Measurements from ENCODE around the gene LTB. TPM values are rescaled to one million over a fixed set of nuclear protein-coding genes. Genes with fewer than 3 reads are reported as not detected.
A peak's percentile ranks its signal among the peaks of the same experiment; 100 is the strongest.

LTB gene, protein sequence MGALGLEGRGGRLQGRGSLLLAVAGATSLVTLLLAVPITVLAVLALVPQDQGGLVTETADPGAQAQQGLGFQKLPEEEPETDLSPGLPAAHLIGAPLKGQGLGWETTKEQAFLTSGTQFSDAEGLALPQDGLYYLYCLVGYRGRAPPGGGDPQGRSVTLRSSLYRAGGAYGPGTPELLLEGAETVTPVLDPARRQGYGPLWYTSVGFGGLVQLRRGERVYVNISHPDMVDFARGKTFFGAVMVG
- 0.10 TPM for polyA plus RNA-seq (2013, experiment 1 of 2; ENCODE audit: insufficient read length)
- polyA plus RNA-seq (2013, experiment 2 of 2; ENCODE audit: insufficient read length) = not detected

DNA sequence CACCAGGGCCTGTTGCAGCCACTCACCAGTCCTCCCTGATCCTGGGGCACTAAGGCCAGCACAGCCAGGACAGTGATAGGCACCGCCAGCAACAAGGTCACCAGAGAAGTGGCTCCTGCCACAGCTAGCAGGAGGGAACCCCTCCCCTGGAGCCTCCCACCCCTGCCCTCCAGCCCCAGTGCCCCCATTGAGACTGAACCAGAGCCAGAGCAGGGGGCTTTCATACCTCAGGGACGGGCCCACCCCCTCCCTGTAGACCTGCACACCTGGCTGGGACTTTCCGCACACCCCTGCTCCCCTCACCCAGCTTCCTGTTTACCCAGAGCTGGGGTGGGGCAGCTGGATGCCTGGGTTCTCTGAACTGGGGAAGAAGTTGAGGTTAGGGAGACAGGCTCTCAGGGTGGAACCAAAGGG lies at the start of gene LTB:
Gene LTB (minus strand): TSS at position 195 of the 414 bp plus-strand sequence. CDS start 7 bp downstream, at position 188.
- no peak for DNase-seq

DNA sequence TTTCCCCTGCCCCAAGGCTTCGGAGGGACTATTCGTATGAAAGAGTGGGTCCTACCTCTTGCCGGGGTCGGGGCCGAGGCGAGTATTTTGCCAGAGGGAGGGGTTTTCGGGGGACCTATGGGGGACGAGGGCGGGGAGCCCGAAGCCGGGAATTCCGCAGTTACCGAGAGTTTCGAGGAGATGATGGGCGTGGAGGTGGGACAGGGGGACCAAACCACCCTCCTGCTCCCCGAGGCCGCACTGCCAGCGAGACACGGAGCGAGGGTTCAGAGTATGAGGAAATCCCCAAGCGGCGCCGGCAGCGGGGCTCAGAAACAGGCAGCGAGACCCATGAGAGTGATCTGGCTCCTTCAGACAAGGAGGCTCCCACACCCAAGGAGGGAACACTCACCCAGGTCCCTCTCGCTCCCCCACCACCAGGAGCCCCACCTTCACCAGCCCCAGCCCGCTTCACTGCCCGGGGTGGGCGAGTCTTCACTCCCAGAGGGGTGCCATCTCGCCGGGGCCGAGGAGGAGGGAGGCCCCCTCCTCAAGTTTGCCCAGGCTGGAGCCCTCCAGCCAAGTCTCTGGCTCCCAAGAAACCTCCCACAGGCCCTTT lies 49.6 kb upstream of the LTB start:
- DNase-seq = no peak

DNA sequence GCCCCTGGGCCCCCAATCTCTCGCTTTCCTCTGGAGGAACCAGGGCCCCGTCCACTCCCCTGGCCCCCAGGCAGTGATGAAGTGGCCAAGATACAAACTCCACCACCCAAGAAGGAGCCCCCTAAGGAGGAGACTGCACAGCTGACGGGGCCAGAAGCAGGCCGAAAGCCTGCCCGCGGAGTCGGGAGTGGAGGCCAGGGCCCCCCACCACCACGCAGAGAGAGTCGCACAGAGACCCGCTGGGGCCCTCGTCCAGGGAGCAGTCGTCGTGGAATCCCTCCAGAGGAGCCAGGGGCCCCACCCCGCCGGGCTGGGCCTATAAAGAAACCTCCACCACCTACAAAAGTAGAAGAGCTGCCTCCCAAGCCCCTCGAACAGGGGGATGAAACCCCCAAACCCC lies 49.0 kb upstream of the LTB start:
- no peak for DNase-seq

DNA sequence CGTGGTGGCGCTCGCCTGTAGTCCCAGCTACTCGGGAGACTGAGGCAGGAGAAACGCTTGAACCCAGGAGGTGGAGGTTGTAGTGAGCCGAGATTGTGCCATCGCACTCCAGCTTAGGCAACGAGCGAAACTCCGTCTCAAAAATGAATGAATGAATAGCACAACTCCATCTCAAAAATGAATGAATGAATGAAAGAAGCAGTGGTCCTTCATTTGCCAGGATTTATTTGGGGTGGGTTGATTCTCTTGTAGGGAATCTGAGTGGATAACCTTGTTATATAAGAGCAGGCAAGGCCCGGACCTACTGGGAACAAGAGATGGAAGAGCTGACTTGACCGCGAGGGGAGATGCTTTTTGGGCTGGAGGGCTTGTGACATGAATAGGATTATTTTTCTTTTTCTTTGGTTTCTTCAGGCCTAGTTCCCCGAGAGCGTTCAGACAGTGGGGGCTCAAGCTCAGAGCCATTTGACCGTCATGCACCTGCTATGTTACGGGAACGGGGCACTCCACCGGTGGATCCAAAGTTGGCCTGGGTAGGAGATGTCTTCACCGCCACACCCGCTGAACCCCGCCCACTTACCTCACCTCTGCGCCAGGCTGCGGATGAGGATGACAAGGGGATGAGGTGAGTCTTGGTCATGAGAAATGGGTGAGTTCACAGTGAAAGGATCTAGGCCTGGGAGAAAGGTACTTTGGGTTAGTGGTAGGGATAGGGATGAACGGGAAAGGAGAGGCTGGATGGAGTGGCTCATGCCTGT lies 48.1 kb upstream of the LTB start:
- no peak for DNase-seq

DNA sequence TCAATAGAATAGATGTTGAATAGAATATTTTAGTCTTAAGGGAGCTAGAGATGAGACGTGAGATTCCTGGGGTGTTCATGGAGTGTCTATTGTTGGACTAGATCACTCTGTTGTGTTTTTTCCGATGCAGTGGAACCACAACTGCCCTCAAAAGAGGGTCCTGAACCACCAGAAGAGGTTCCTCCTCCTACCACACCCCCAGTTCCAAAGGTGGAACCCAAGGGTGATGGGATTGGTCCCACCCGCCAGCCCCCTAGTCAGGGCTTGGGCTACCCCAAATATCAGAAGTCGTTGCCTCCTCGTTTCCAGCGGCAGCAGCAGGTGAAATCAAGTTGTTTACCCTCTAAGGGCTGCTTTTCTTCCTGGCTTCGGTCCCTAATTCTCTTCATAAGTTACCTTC lies 46.8 kb upstream of the LTB start:
- DNase-seq = no peak

DNA sequence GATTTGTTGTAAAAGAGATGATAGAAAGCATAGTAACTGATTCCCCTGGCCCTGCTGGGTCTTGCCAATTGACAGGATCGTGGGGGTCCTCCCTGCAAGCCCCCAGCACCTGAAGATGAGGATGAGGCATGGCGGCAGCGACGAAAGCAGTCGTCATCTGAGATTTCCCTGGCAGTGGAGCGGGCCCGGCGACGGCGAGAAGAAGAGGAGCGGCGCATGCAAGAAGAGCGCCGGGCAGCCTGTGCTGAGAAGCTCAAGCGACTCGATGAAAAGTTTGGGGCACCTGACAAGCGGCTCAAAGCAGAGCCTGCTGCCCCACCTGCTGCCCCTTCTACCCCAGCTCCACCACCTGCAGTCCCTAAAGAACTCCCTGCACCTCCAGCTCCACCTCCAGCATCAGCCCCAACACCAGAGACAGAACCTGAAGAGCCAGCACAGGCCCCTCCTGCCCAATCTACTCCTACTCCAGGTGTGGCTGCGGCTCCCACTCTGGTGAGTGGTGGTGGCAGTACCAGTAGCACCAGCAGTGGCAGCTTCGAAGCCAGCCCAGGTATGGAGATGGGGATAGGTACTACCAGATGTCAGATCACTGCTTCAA lies 45.6 kb upstream of the LTB start:
- DNase-seq = no peak

DNA sequence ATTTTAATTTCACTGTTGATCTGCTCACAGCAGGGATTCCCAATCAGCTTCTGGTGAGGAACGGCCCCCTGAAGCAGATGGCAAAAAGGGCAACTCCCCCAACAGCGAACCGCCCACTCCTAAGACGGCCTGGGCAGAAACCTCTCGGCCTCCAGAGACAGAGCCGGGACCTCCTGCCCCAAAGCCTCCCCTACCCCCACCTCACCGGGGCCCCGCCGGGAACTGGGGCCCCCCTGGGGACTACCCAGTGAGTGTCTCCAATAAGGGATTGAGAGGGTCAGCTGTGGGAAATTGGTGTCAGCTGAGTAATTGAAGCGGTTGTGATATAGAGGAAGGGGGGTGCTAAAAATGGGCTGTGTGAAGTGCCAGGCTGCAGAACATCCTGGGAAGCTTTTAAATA lies 44.7 kb upstream of the LTB start:
- no peak for DNase-seq

DNA sequence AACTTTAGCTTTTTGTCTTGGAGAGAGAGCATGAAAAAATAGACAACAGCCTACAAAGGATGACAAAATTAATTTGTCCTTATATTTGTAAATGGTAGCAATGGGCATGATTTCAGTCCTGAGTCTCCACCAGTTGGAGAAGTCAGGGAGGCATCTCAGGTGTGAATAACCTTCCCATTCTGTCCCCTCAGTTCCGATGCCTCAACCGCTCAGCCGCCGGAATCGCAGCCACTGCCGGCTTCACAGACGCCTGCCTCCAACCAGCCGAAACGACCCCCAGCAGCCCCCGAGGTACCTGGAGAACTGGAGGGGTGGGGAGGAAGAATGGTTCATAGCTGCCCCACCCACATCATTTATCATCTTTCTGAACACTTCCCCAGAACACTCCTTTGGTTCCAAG lies 41.8 kb upstream of the LTB start:
- DNase-seq = no peak

DNA sequence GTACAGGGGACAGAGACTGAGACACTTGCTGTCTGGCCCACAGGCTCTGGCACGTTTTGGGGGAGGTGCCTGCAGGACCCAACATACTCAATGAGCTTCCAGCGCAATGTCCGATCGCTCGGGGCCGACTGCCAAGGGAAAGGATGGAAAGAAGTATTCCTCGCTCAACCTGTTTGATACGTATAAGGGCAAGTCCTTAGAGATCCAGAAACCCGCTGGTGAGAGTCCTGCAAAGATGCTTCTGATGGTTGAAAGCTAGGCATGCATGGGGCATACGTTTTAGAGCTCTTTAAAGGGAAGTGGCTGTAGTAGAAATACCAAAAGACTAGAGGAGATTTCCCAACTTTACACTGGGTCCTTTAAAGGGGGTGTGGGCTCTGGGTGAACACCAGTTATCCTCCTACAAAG lies 40.5 kb upstream of the LTB start:
- no peak for DNase-seq

DNA sequence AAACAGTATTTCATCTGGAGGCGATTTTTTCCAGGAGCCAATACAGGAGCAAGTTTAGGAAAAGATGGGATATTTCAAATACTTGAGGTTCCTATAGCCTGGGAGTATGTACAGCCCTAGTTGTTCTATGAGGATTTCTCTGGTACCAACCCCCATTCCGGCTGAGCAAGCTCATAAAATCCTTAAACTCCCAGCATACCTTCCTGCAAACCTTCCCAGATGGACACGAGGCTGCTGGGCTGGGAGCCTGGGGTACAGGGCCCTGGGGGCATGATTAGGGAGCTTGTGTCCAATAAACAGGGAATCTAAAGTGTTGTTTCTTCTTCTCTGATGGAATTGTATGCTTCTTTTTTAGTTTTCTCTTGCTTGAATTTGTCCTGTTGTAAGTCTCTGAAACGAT lies 39.8 kb upstream of the LTB start:
- DNase-seq = peak; percentile 29

DNA sequence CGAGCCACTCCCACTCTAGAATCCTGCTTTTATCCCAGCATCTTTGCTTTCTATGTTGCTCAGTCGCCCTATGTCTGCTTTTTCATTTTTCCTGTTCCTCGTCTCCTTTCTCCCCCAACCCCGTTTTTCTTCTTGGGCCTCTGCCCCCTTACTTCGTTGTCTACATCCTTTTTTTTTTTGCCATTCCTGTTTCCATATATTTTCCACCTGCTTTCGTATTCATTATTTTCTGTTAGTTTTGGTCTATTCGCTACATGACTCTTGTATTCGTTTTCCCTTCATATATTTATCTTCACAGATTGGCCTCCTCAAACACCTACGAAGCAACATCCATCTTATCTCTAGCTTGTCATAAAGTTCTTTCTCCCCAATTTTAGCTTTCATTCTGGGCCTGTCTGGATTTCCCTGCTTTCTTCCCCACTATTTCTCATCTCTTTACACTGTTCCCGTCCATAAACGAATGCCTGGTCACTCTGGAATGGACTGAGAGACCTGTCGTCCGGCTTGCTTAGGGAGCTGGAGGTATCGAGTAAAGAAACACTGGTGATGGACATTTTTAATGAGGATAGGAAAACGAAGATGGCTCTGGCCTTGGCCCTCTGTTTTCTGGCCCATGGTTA lies 39.2 kb upstream of the LTB start:
- DNase-seq = no peak

DNA sequence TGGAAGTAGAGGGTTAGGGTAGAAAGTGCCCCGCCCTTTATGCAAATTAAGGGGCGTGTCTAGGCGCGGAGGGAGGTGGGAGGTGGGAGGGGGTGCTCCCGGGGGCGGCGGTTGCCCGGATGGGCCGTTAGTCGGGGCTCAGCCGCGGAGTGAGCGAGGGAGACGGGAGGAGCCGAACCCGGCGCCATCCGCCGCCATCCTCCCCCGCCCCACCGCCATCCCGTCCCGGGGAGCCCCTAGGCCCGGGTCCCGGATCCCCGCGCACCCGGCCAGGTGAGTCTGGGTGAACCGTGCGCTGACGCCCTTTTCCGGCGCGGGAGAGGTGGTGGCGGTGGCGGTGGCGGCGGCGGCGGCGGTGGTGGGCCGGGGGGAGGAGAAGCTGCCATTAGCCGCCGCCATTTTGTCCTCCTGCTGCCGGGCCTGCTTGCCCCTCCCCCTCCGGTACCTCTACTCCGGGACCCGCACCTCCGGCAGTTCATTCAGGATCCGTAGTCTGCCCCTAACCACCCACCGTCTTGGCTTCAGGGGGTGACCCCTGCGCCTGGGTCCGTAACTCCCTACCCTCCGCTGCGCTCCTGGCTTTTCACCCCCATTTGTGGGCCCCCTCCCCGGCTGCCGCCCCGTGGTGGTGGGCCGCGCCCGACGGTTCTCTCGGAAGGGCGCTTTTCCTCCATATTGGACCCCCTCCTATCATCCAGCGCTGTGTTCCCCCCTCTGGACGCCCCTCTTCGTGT lies 38.5 kb upstream of the LTB start, which contains the start of gene PRRC2A:
Gene PRRC2A (plus strand): TSS at position 130 of the 734 bp plus-strand sequence. CDS start 2,075 bp downstream, outside the sequence.
- no peak for DNase-seq

DNA sequence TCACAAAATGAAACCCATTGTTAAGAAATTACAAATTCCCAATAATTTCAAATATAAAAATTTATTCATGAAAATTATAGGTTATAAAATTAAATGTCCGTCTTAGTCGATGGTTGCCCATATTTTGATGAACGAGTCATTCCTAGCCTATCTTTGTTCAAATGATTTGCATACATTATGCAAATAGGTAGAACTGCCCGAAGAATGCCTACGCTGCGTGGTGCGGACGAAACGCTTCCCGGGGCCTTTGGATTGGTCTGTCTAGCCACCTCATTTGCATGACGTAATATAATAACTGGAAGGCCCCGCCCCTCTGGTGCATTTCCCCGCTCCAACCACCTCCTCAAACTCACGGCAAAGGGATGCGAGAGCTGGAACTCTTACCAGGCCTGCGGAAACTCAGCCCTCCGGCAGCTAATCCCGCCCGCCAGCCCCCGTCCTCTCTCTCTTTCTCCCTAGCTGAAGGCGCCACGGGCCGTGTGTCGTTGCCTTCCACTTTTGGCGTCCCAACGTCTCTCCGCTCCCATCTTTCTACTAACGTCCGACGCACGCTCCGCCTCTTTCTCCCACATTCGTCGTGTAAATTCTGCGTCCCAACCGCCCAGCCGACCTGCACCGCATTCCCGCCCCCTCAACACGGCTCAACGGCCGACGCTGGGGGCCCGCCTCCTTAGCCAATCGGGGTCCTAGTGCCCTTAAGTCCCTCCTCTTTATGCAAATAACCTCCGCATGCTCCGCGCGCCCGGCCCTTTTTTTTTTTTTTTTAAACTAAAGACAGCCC lies 37.8 kb upstream of the LTB start:
- peak; percentile 100 for DNase-seq

DNA sequence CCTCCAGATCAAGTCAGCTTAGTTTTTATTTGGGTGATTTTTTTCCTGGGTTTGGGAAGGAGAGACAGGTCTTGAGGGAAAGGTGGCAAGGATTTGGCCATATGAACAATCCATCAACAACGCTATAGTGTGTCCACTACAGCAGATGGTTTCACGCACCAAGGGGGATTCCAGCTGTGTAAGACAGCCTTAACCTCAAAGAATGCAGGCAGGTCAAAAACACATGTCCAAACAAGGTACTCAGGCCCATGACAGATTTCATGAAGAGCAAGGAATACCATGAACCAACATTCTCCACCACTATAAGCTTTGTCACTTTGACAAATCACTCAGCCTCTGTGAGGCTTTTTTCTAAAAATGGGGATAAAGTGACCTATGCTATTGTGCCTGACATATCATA lies 34.8 kb upstream of the LTB start:
- DNase-seq = no peak

DNA sequence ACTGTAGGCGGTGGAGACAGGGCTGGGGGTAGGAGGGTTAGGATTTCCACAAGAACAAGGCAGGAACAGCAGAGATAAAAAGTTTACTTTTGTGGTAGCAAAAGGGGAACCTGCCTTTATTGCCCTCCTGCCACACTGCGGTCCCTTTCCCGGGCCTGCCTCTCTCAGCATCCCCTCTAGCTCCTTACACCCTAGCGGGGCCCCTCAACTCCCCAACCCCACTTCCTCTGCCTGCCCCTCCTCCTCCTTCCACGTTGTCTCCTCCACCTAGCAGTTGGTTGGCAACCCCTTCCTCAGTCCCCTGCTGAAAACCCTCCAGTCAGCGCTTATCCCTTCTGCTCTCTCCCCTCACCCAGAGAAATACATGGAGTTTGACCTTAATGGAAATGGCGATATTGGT lies 33.5 kb upstream of the LTB start:
- DNase-seq = no peak

DNA sequence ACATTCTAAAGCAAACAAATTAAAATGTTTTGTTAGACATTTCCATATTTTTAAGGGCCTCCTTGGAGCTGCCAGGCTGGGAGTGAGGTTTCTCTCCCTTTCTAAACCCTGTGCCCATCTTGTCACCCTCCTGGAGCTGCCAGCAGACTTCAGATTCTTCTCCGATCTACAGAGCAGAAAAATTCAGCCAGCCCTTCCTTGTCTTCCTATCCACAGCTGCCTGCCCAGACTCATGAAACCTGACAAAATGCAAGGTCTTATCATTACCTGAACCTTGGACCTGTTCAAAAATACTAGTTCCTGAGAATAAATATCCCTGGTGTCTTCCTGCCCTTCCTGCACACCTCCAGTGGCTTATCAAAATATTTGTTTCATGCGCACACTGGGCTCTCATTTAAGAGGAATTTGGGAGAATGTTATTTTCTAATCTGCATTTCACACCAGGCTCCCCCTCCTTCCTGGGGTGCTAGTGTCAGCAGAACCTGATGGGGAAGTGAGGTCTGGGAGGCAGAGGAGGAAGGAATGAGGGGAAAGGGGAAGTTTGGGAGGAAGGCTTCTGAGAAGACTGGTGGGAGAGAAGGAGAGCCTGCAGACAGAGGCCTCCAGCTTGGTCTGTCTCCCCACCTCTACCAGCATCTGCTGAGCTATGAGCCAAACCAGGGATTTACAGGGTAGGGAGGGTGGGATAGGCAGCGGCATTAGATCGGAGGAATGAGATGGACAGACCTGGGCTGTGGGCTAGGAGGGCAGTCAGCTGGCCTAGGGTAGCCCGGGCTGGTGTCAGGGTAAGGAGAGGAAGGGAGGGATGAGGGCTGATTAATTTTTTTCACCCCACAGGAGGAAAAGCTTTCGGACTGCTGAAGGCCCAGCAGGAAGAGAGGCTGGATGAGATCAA lies 32.7 kb upstream of the LTB start, which contains the start of gene AIF1:
Gene AIF1 (plus strand): TSS at position 551 of the 895 bp plus-strand sequence. CDS start 96 bp downstream, at position 647.
- no peak for DNase-seq

DNA sequence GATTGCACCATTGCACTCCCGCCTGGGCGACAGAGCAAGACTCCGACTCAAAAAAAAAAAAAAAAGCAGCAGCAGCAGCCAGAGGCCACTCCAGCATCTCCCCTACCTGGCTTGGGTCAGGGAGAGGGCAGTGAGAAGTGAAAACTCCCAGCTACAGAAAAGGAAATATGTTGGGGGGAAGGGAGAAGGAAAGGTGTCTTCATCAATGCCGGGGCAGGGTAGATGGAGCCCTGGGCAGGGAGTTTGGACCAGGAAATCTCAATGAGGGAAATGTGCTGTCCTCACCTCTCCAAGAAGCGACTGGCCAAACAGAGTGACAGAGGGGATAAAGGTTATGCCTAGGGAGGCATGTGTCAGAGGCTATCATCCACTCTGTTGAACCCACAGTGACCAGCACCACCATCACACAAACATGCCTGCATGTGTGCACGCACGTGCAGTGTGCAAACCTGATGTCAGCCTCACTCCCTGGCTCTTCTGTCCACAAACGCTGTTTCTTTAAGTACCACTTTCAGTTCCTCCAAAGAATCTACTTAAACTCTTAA lies 31.9 kb upstream of the LTB start:
- no peak for DNase-seq

DNA sequence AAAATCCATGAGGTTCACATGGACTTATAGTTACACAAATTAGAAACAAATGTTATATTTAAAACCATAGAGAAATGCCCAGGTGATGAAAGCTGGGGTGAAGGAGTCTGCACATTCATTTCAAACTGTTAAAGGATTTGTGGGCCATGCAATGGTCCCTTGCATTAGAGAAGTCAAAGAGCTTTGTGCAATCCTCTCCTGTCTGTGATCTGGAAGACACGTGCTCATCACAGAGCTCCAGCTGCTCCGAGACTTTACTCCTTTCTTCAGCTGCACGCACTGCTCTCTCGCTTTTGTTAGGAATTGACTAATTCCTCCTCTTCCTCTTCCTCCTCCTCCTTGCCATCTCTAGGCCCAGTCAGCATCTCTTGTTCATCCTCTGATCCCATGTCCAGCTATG lies 28.7 kb upstream of the LTB start:
- DNase-seq = no peak

Measured in fibroblast of skin of scalp (primary cell).